H9 (cell line): ENCODE results near the gene CXCL3. TPM values are rescaled to one million over a fixed set of nuclear protein-coding genes. Genes with fewer than 3 reads are reported as not detected.

ENCODE experiments used
- DNase-seq: peaks from one replicate; pipeline ENCODE4 v3.0.0-alpha.2; 2017
- H2AFZ ChIP-seq: one replicate; pipeline ENCODE4 v1.6.1; 2013; ENCODE audit warnings: mild to moderate bottlenecking, low read length, control low read depth, moderate library complexity
- H2AK5ac ChIP-seq: 2 replicates; pipeline ENCODE4 v1.6.1; 2013; ENCODE audit warnings: low read length, control low read depth, mixed read lengths; ENCODE audit not compliant: insufficient read length
- H2BK120ac ChIP-seq: one replicate; pipeline ENCODE4 v1.6.1; 2013; ENCODE audit warnings: low read depth, mild to moderate bottlenecking, low read length, control low read depth, inconsistent platforms; ENCODE audit not compliant: poor library complexity, severe bottlenecking
- H2BK12ac ChIP-seq: 2 replicates; pipeline ENCODE4 v1.6.1; 2013; ENCODE audit warnings: low read length, control low read depth, mixed read lengths, low read depth; ENCODE audit not compliant: insufficient read length
- H2BK15ac ChIP-seq: 2 replicates; pipeline ENCODE4 v1.6.1; 2013; ENCODE audit warnings: low read depth, low read length, control low read depth
- H2BK20ac ChIP-seq: one replicate; pipeline ENCODE4 v1.6.1; 2013; ENCODE audit warnings: low read depth, mild to moderate bottlenecking, low read length, control low read depth, inconsistent platforms; ENCODE audit not compliant: poor library complexity, severe bottlenecking
- H2BK5ac ChIP-seq: 2 replicates; pipeline ENCODE4 v1.6.1; 2013; ENCODE audit warnings: low read length, control low read depth, mixed read lengths; ENCODE audit not compliant: insufficient read length
- H3K14ac ChIP-seq: 2 replicates; pipeline ENCODE4 v1.6.1; 2013; ENCODE audit warnings: low read length, control low read depth; ENCODE audit not compliant: insufficient read depth
- H3K18ac ChIP-seq: 2 replicates; pipeline ENCODE4 v1.6.1; 2013; ENCODE audit warnings: low read depth, mild to moderate bottlenecking, mixed read lengths, low read length, control low read depth; ENCODE audit not compliant: insufficient read length
- H3K23ac ChIP-seq: 2 replicates; pipeline ENCODE4 v1.6.1; 2013; ENCODE audit warnings: low read length, control low read depth, mixed read lengths, low read depth; ENCODE audit not compliant: insufficient read length
- H3K23me2 ChIP-seq: 2 replicates; pipeline ENCODE4 v1.6.1; 2013; ENCODE audit warnings: low read depth, mild to moderate bottlenecking, mixed read lengths, low read length, control low read depth; ENCODE audit not compliant: insufficient read length, poor library complexity, severe bottlenecking
- H3K27ac ChIP-seq: 2 replicates; pipeline ENCODE4 v1.5.1; 2013; ENCODE audit warnings: low read length, control low read depth, mixed read lengths, low read depth; ENCODE audit not compliant: insufficient read length
- H3K27me3 ChIP-seq: 2 replicates; pipeline ENCODE4 v1.6.1; 2013; ENCODE audit warnings: low read length, control low read depth, inconsistent platforms; ENCODE audit not compliant: insufficient read depth
- H3K4ac ChIP-seq: 2 replicates; pipeline ENCODE4 v1.6.1; 2013; ENCODE audit warnings: low read depth, mild to moderate bottlenecking, control low read depth, inconsistent platforms, low read length, moderate library complexity
- H3K4me1 ChIP-seq: 2 replicates; pipeline ENCODE4 v1.6.1; 2013; ENCODE audit warnings: low read length, control low read depth, inconsistent platforms; ENCODE audit not compliant: insufficient read depth
- H3K4me2 ChIP-seq: 2 replicates; pipeline ENCODE4 v1.6.1; 2013; ENCODE audit warnings: low read length, control low read depth, mixed read lengths; ENCODE audit not compliant: insufficient read length, insufficient read depth
- H3K56ac ChIP-seq: 2 replicates; pipeline ENCODE4 v1.6.1; 2013; ENCODE audit warnings: low read depth, mild to moderate bottlenecking, mixed read lengths, low read length, control low read depth; ENCODE audit not compliant: insufficient read length
- H3K79me1 ChIP-seq: 2 replicates; pipeline ENCODE4 v1.6.1; 2013; ENCODE audit warnings: low read depth, mild to moderate bottlenecking, moderate library complexity, low read length, control low read depth, inconsistent platforms; ENCODE audit not compliant: insufficient read depth, poor library complexity, severe bottlenecking
- H3K79me2 ChIP-seq: 2 replicates; pipeline ENCODE4 v1.6.1; 2013; ENCODE audit warnings: low read length, control low read depth, inconsistent platforms; ENCODE audit not compliant: insufficient read depth
- H3K9ac ChIP-seq: 2 replicates; pipeline ENCODE4 v1.6.1; 2013; ENCODE audit warnings: low read length, control low read depth, mixed read lengths; ENCODE audit not compliant: insufficient read length; ENCODE audit errors: extremely low read depth
- H3K9me3 ChIP-seq: one replicate; pipeline ENCODE4 v1.6.1; 2013; ENCODE audit warnings: low read depth, low read length, inconsistent platforms; ENCODE audit not compliant: control insufficient read depth
- H3T11ph ChIP-seq: one replicate; pipeline ENCODE4 v1.6.1; 2013; ENCODE audit warnings: mild to moderate bottlenecking, low read length, control low read depth, inconsistent platforms
- H4K20me1 ChIP-seq: one replicate; pipeline ENCODE4 v1.6.1; 2013; ENCODE audit not compliant: control insufficient read depth, insufficient read length, insufficient read depth
- H4K5ac ChIP-seq: 2 replicates; pipeline ENCODE4 v1.6.1; 2013; ENCODE audit warnings: low read depth, mild to moderate bottlenecking, mixed read lengths, low read length, control low read depth; ENCODE audit not compliant: insufficient read length
- H4K8ac ChIP-seq: replicated peaks from 2 replicates; pipeline ENCODE4 v1.6.1; 2013; ENCODE audit warnings: low read length, control low read depth, mixed read lengths, low read depth; ENCODE audit not compliant: insufficient read length
- H4K91ac ChIP-seq: 2 replicates; pipeline ENCODE4 v1.6.1; 2013; ENCODE audit warnings: low read depth, mild to moderate bottlenecking, moderate library complexity, mixed read lengths, low read length, control low read depth; ENCODE audit not compliant: insufficient read length
- H3K27ac Mint-ChIP-seq, 3 experiments: 2 replicates in 2 of 3; 3 replicates in 1 of 3; pipeline ENCODE4 v1.8.0; 2020 to 2021; ENCODE audit warnings: mixed read lengths in 3 of 3, mild to moderate bottlenecking in 1 of 3, moderate library complexity in 1 of 3
- H3K27me3 Mint-ChIP-seq: 2 replicates; pipeline ENCODE4 v1.8.0; 2021; ENCODE audit warnings: low read depth, mild to moderate bottlenecking, moderate library complexity, mixed read lengths
- H3K36me3 Mint-ChIP-seq, 3 experiments: 2 replicates in 2 of 3; 3 replicates in 1 of 3; pipeline ENCODE4 v1.8.0; 2020 to 2021; ENCODE audit warnings: low read depth in 3 of 3, mixed read lengths in 3 of 3; ENCODE audit not compliant: insufficient read depth in 1 of 3
- H3K4me1 Mint-ChIP-seq, 2 experiments: 2 replicates each; pipeline ENCODE4 v1.8.0; 2020; ENCODE audit warnings: mixed read lengths in 2 of 2
- H3K4me3 Mint-ChIP-seq, 2 experiments: 2 replicates in 1 of 2; 3 replicates in 1 of 2; pipeline ENCODE4 v1.8.0; 2020 to 2021; ENCODE audit warnings: mild to moderate bottlenecking in 2 of 2, mixed read lengths in 2 of 2, moderate library complexity in 1 of 2
- H3K9me3 Mint-ChIP-seq, 2 experiments: 2 replicates in 1 of 2; 3 replicates in 1 of 2; pipeline ENCODE4 v1.8.0; 2020; ENCODE audit warnings: mild to moderate bottlenecking in 2 of 2, mixed read lengths in 2 of 2, moderate library complexity in 1 of 2
- CTCF ChIP-seq: fragments of 200-600 bp; sonication (generic); conservative IDR thresholded peaks from 3 replicates; pipeline ENCODE4 v1.8.0; 2021; ENCODE audit warnings: antibody characterized with exemption, mild to moderate bottlenecking
- WGBS: extraction: QIAGEN DNeasy Blood & Tissue Kit; methylation state at CpG from one replicate; pipeline ENCODE4 v1.1.7; 2013; ENCODE audit warnings: missing lambda C conversion rate, low lambda C conversion rate, mixed read lengths; ENCODE audit not compliant: insufficient read length; ENCODE audit errors: extremely low coverage; 5-methylcytosine and 5-hydroxymethylcytosine counted together
- total RNA-seq: library from RNA; stranded (reverse); gene quantifications from 2 replicates; pipeline ENCODE4 v1.2.1, GENCODE V29; 2021

The CXCL3 gene
- total RNA-seq, 1 experiment from 2014 or later, result 3.7 TPM

GRCh38 chr4:74021601-74022000, 16.9 kb downstream of the CXCL3 start:
- Histone ChIP-seq H3K23me2 (no peaks in the 10 kb centered on the region), H3K9ac (no peak overlapping the region), H4K91ac (no peak overlapping the region), H3K23ac (no peak overlapping the region), H2AFZ (no peak overlapping the region), H4K8ac (no peak overlapping the region), H3K9me3 (no peaks in the 10 kb centered on the region), H2BK5ac (no peak overlapping the region), H2BK15ac (no peak overlapping the region), H3K14ac (no peak overlapping the region), H4K5ac (no peak overlapping the region), H3K27me3 (no peaks in the 10 kb centered on the region), H3K4me2 (no peak overlapping the region), H3K18ac (no peak overlapping the region), H3K4me1 (peaks cover 2% of the 10 kb centered on the region; the same call in 1 of the 2 replicates), H4K20me1 (no peaks in the 10 kb centered on the region), H3K79me1 (no peaks in the 10 kb centered on the region), H3T11ph (no peak overlapping the region), H2BK120ac (no peak overlapping the region), H2AK5ac (no peak overlapping the region), H3K27ac (no peak overlapping the region), H3K4ac (no peak overlapping the region), H3K79me2 (no peaks in the 10 kb centered on the region), H3K56ac (no peak overlapping the region), H2BK20ac (no peak overlapping the region), H2BK12ac (no peak overlapping the region)
- no peak for TF ChIP-seq CTCF
- Mint-ChIP-seq H3K36me3 (peaks cover 0 to 6% (median 4%) of the 10 kb centered on the region in 3 experiments; a peak in 4 of 7 replicates), H3K4me3 (no peak overlapping the region), H3K9me3 (peaks cover 3% of the 10 kb centered on the region in 2 experiments; a peak in 4 of 5 replicates), H3K4me1 (peaks cover 0 to 2% of the 10 kb centered on the region in 2 experiments; a peak in 2 of 4 replicates), H3K27ac (no peak overlapping the region), H3K27me3 (no peaks in the 10 kb centered on the region)
- no peak for DNase-seq
- no CpG with 5 or more reads among the region's 2 CpGs for WGBS
